Heart left ventricle (tissue), 13 donors: ENCODE measurements around the gene SHTN1.

ENCODE experiments used
- CTCF ChIP-seq, 12 donors: fragments of 200-600 bp; sonication (generic) in 4 of 12; IDR thresholded peaks; one replicate each; pipeline versions ENCODE4 v1.5.0 to v1.8.0; 2018 to 2022; ENCODE audit warnings: antibody characterized with exemption in 12 of 12, mild to moderate bottlenecking in 5 of 12
- POLR2A ChIP-seq, 2 donors: fragments of 450-650 bp; IDR thresholded peaks; one replicate each; pipeline ENCODE4 v1.6.1; 2017; ENCODE audit warnings: antibody characterized with exemption in 2 of 2, mild to moderate bottlenecking in 2 of 2, moderate library complexity in 2 of 2
- donor health status: ischemic (EF 13 %, LVEDD 7.1; RV severe dilation, severe dysfunction).
- donor health status: DM: no; HTN: yes; CAD: no.
- donor health status: DM: no; HTN: no; CAD: no.
- donor health status: ischemic (EF 25% LVEDD 6.9; RV normal size, moderate dysfunction).
- donor health status: ischemic (EF 25% LVEDD 5.7; RV mildly dilated, moderate dysfunction).
- donor health status: ischemic (EF 35%, LVEDD 5.7; RV mildly dilated, moderate dysfunction).
- donor health status: nonischemic (EF 11% LVEDD 7.7; RV severe dilation, severe dysfunction).
- donor health status: DM: yes; HTN: yes; CAD: no.
- donor health status: PGD.
- donor health status: ischemic (EF 29% LVEDD 5.4; RV normal size, mild dysfunction).
- donor health status: nonischemic (EF 23%, LVEDD 6.1; RV moderate dilation, normal function).

- TF ChIP-seq CTCF (IDR thresholded peaks at IDR 0.05) = no peak
- TF ChIP-seq POLR2A (IDR thresholded peaks at IDR 0.05) = no peak
Measured at GRCh38 chr10:116888380-116889055, 116.5 kb downstream of the SHTN1 start.
